NCI-H2196 (cell line): ENCODE results near the gene CHCHD6.

Experiments
- DNase-seq: peaks from one replicate; lab custom pipeline; 2025; ENCODE audit not compliant: unreplicated experiment; lab: John Stamatoyannopoulos, UW

CHCHD6 gene

GRCh38 chr3:126742057-126742456, 38.0 kb downstream of the CHCHD6 start:
- DNase-seq: no peak

GRCh38 chr3:126743350-126743749, 39.3 kb downstream of the CHCHD6 start:
- DNase-seq: no peak

GRCh38 chr3:126743781-126744180, 39.7 kb downstream of the CHCHD6 start:
- DNase-seq: no peak

- peak; percentile 25 for DNase-seq
Measured at GRCh38 chr3:126745760-126746394, 41.8 kb downstream of the CHCHD6 start.

- DNase-seq: no peak
Measured at GRCh38 chr3:126746395-126747177, 42.5 kb downstream of the CHCHD6 start.

GRCh38 chr3:126747768-126748167, 43.7 kb downstream of the CHCHD6 start:
- DNase-seq: no peak

GRCh38 chr3:126748701-126749546, 44.9 kb downstream of the CHCHD6 start:
- DNase-seq: no peak

GRCh38 chr3:126749547-126749875, 45.5 kb downstream of the CHCHD6 start:
- no peak for DNase-seq

GRCh38 chr3:126749931-126750755, 46.1 kb downstream of the CHCHD6 start:
- DNase-seq: no peak

- DNase-seq: no peak
Measured at GRCh38 chr3:126750756-126751121, 46.7 kb downstream of the CHCHD6 start.

- DNase-seq: no peak
Measured at GRCh38 chr3:126751611-126752302, 47.7 kb downstream of the CHCHD6 start.

GRCh38 chr3:126752303-126753190, 48.5 kb downstream of the CHCHD6 start:
- DNase-seq: peak; percentile 81

- no peak for DNase-seq
Measured at GRCh38 chr3:126753191-126754160, 49.4 kb downstream of the CHCHD6 start.

GRCh38 chr3:126755866-126756265, 51.8 kb downstream of the CHCHD6 start:
- DNase-seq: no peak

- no peak for DNase-seq
Measured at GRCh38 chr3:126758026-126758425, 54.0 kb downstream of the CHCHD6 start.

- DNase-seq: no peak
Measured at GRCh38 chr3:126758882-126759281, 54.8 kb downstream of the CHCHD6 start.

GRCh38 chr3:126760541-126760940, 56.5 kb downstream of the CHCHD6 start:
- DNase-seq: no peak

GRCh38 chr3:126763035-126763434, 59.0 kb downstream of the CHCHD6 start:
- DNase-seq: no peak
